Left ventricle myocardium inferior (tissue), 1 donor: ENCODE data around the gene ANKUB1. TPM values are rescaled to one million over a fixed set of nuclear protein-coding genes. Genes with fewer than 3 reads are reported as not detected.

Experiments
- DNase-seq: peaks from one replicate; pipeline ENCODE4 v3.0.0-alpha.2; 2020
- H3K27ac ChIP-seq: fragments of 200-600 bp; replicated peaks from 2 replicates; pipeline ENCODE4 v1.8.0; 2021
- H3K27me3 ChIP-seq: fragments of 200-600 bp; 2 replicates; pipeline ENCODE4 v1.8.0; 2021; ENCODE audit warnings: low read depth
- H3K36me3 ChIP-seq: fragments of 200-600 bp; 2 replicates; pipeline ENCODE4 v1.8.0; 2021
- H3K4me1 ChIP-seq: fragments of 200-600 bp; 2 replicates; pipeline ENCODE4 v1.8.0; 2021
- H3K4me3 ChIP-seq: fragments of 200-600 bp; 2 replicates; pipeline ENCODE4 v1.8.0; 2021; ENCODE audit warnings: mild to moderate bottlenecking, moderate library complexity
- H3K9me3 ChIP-seq: fragments of 200-600 bp; replicated peaks from 2 replicates; pipeline ENCODE4 v1.8.0; 2021
- intact Hi-C: fragments of 100-400 bp; cut with micrococcal nuclease; formaldehyde crosslinking; loops from one replicate; pipeline ENCODE4 v1.11.0; 2022
- total RNA-seq: library from RNA; stranded (reverse); fragmentation: NEBNext Ultra II Directional; extraction: Animal tissue kit (Norgen Biotek cat#: 25700); gene quantifications from one replicate; pipeline ENCODE4 v1.2.1, GENCODE V29; 2021
- TF ChIP-seq, protein P1 (sequence below): fragments of 200-600 bp; IDR thresholded peaks from 2 replicates; pipeline ENCODE4 v1.8.0; 2021; ENCODE audit warnings: antibody characterized with exemption, mild to moderate bottlenecking, borderline replicate concordance
- donor health status: DM: no; HTN: yes; CAD: no; lungs with severe emphysema.

Gene ANKUB1
- total RNA-seq, 1 donor from 2014 or later = not detected

DNA sequence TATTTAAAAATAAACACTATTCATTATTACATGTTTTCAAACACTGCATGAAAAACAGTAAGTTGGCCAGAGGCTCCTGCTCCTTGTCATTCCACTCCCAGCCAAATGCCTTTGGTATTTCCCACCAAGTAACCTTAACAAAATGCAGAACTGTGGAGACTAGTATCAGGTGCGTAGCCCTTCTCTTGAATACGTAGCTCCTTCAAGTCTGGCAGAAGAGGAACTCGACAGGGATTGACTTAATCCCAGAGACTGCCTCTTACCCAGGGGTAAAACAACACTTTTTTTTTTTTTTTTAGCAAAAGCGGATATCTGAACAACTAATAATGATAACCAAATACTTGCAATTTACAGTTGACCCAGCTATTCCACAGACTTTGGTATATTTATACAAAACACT is 40.8 kb downstream of the ANKUB1 start:
- H3K4me3 ChIP-seq = peak overlapping the region; percentile 83
- no peaks in the 10 kb centered on the region for H3K27me3 ChIP-seq
- intact Hi-C loops = no loop called here
- DNase-seq = no peak
- TF ChIP-seq, protein P1, sequence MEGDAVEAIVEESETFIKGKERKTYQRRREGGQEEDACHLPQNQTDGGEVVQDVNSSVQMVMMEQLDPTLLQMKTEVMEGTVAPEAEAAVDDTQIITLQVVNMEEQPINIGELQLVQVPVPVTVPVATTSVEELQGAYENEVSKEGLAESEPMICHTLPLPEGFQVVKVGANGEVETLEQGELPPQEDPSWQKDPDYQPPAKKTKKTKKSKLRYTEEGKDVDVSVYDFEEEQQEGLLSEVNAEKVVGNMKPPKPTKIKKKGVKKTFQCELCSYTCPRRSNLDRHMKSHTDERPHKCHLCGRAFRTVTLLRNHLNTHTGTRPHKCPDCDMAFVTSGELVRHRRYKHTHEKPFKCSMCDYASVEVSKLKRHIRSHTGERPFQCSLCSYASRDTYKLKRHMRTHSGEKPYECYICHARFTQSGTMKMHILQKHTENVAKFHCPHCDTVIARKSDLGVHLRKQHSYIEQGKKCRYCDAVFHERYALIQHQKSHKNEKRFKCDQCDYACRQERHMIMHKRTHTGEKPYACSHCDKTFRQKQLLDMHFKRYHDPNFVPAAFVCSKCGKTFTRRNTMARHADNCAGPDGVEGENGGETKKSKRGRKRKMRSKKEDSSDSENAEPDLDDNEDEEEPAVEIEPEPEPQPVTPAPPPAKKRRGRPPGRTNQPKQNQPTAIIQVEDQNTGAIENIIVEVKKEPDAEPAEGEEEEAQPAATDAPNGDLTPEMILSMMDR = no peak
- peaks cover 29% of the 10 kb centered on the region for H3K4me1 ChIP-seq
- H3K36me3 ChIP-seq = peaks cover 37% of the 10 kb centered on the region
- peak overlapping the region; percentile 84 for H3K27ac ChIP-seq
- H3K9me3 ChIP-seq = no peaks in the 10 kb centered on the region

DNA sequence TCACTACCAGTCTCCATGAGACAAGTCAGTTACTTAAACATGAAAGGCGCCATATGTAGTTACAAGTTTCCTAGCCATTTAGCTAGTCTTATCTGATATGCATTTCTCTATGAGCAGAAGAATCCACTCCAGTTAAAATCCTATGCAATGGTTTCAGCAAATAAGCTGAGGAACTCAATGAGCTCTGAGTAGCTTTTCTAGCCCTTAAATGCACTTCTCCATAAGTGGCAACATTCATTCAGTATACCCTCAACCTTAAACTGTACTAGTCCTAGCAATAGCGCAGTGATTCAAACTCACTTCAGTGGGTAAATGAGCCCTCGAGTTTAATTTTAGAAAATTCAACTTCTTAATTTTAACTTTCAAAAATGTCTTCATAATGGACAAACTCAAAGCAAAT is 47.7 kb downstream of the ANKUB1 start:
- TF ChIP-seq, protein P1 = no peak
- intact Hi-C loops = no loop called here
- H3K36me3 ChIP-seq = peaks cover 98% of the 10 kb centered on the region

DNA sequence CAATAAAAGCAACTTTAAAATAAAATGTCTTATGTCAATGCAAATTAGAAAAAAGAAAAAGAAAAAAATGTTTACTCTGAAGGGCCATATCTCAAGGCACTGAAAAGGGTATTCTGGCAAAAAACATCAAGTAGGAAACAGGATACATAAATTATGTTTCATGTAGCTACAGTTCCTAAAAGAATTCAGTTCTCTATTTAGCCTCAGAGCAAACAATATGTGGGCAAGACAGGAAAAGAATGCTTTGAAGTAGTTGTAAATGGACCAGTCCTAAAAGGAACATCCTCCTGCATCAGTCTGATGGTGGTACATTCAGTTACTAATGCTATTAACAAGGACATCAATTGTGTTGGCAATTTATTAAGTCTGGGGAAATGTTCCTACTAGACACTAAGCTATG is 48.2 kb downstream of the ANKUB1 start:
- Histone ChIP-seq H3K36me3 (peaks cover 98% of the 10 kb centered on the region), H3K27ac (no peak overlapping the region), H3K9me3 (no peaks in the 10 kb centered on the region), H3K27me3 (no peaks in the 10 kb centered on the region), H3K4me3 (no peak overlapping the region), H3K4me1 (no peaks in the 10 kb centered on the region)
- intact Hi-C loops = no loop called here
- TF ChIP-seq, protein P1 = no peak
- DNase-seq = no peak

More for the DNA sequence above, 47.7 kb downstream of the ANKUB1 start:
- H3K27me3 ChIP-seq = no peaks in the 10 kb centered on the region
- no peak for DNase-seq
- no peaks in the 10 kb centered on the region for H3K4me1 ChIP-seq
- no peak overlapping the region for H3K27ac ChIP-seq
- H3K4me3 ChIP-seq = no peak overlapping the region
- no peaks in the 10 kb centered on the region for H3K9me3 ChIP-seq

DNA sequence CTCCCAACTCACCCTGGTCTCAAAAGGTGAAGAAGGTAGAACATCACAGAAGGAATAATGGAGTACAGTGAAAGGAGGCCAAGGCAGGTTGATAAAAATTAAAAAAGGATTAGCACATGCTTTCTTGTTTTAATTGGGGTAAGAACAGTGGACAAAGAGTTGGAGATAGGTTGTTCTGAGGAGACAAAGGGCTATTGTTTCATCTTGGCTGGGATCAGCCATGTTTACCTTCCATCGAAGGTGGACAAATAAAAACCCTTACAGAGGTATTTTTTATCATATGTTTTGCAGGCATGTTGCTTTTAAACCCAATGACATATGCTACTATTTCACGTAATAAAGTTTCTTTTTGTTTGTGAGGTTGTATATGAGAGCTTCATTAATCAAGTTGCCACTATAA is 53.0 kb downstream of the ANKUB1 start:
- peaks cover 54% of the 10 kb centered on the region for H3K36me3 ChIP-seq
- H3K9me3 ChIP-seq = no peaks in the 10 kb centered on the region
- intact Hi-C loops = no loop called here

DNA sequence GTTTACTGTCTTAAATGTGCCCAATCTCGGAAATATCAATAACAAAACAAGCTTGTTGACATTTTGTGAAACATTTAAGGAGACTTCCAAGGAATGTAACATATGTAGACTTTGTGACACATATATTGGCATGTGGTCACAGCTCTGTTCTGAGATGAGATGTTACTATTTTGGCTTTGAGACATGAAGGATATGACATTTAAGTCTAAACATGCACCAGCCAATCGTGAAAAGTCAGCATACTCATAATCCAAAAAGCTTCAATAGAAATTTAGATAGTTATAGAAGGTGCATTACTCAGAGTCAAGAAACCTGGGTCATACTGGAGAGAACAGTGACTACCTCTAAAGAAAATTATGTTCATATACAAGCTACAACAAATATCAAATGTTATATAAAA is 53.5 kb downstream of the ANKUB1 start:
- Histone ChIP-seq H3K36me3 (peaks cover 49% of the 10 kb centered on the region), H3K27ac (no peak overlapping the region), H3K4me3 (no peak overlapping the region), H3K27me3 (no peaks in the 10 kb centered on the region), H3K4me1 (no peaks in the 10 kb centered on the region), H3K9me3 (no peaks in the 10 kb centered on the region)
- TF ChIP-seq, protein P1 = no peak
- DNase-seq = no peak
- intact Hi-C loops = no loop called here

More for the DNA sequence above, 53.0 kb downstream of the ANKUB1 start:
- Histone ChIP-seq H3K27me3 (no peaks in the 10 kb centered on the region), H3K4me1 (no peaks in the 10 kb centered on the region), H3K4me3 (no peak overlapping the region), H3K27ac (no peak overlapping the region)
- TF ChIP-seq, protein P1 = no peak
- DNase-seq = no peak

DNA sequence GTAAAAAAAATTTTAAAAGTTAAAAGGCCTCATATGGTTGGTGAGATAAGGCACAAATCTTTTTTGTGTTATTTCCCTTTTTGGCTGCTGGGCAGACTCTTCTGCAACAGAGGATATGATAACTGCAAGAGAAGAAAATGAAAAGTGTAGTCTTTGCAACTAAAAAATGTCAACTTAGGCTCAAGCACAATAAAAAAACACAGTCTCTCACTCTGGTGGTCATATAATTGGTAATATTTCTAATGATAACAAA is 55.5 kb downstream of the ANKUB1 start:
- H3K27ac ChIP-seq = no peak overlapping the region
- no peaks in the 10 kb centered on the region for H3K4me1 ChIP-seq
- no peak overlapping the region for H3K4me3 ChIP-seq
- TF ChIP-seq, protein P1 = no peak
- no peak for DNase-seq
- no peaks in the 10 kb centered on the region for H3K27me3 ChIP-seq
- intact Hi-C loops = no loop called here
- H3K9me3 ChIP-seq = no peaks in the 10 kb centered on the region
- H3K36me3 ChIP-seq = peaks cover 30% of the 10 kb centered on the region
